GM19043 (cell line): ENCODE results near the gene MPRIP.
A peak's percentile ranks its signal among the peaks of the same experiment; 100 is the strongest.
"Not testable (repeated sequence)": the region's sequence is repeated elsewhere in the genome, so short reads cannot be mapped to it uniquely, and the experiment has no call there.

Experiments used
- ATAC-seq: cut with Tn5 transposase; IDR thresholded peaks from one replicate; pipeline ENCODE4 v1.9.1; 2021; ENCODE audit warnings: low read depth; ENCODE audit not compliant: unreplicated experiment

Gene MPRIP

GRCh38 chr17:17177176-17177575, 134.9 kb downstream of the MPRIP start:
- ATAC-seq, result no peak

DNA sequence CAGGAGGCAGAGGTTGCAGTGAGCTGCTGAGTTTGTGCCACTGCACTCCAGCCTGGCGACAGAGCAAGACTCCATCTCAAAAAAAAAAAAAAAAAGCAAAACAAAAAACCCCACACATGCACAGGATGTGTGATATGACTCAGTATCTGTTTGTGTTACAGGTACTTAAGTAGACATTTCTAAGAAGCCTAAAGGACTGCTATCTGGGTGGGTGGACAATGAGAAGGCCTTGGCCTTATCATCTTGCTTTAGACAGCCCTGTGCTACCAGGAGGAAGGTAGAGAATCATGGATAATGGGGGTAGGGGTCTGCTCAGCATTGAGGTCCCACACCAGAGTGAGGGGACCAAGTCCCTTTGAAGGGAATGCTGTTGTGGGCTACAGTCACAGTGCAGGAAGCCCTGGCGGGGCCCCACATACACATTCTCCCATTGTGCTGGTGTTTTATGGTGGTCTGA, 137.1 kb downstream of the MPRIP start:
- ATAC-seq, result peak; percentile 56

DNA sequence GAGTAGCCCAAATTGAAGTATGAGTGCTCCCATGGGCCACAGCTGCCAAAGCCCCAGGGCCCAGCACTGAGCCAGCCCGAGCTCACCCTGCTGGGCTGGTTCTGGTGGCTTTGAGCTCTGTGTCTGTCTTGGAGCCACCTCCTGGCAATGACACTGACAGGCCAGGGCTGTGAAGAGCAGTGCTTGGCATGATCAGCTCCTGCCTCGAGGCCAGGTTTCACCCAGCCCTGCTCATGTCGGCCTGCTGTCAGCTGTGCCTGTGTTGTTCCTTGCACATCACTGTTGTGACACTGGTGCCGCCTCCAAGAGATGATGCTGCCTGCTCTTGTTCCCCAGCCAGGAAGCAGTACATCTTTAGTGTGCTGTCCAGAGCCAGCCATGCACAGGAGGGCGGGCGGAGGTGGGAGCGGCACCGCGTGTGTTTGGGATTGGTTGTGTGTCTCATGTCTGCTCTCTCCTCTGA, 137.9 kb downstream of the MPRIP start:
- ATAC-seq, result no peak

- no peak for ATAC-seq
Measured at GRCh38 chr17:17180741-17181525, 138.7 kb downstream of the MPRIP start.

- ATAC-seq, result no peak
Measured at GRCh38 chr17:17181666-17182597, 139.7 kb downstream of the MPRIP start.

DNA sequence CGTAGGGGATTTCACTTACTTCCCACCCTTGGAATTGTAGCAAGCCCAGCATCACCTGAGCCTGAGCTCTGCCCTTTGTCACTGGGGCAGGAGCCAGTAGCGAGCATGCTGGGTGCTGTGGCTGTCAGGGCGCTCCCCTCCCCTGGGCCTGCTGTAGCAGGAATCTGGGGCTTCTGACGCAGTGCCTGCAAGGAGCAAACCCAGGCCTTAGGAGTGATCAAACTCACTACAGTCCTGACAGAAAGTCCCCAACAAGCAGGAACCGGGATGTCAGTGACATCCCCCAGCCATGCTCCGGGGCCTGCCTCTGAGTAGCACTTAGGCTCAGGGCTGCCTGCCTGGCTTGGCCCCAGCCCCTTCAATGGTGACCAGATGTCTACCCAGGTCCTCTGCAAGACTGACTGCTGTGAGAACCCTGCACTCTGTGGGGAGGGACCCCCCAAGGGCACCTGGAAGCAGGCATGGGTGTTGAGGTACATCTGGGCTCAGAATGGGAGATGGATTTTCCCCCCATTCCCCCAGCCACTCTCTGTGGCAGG, 140.4 kb downstream of the MPRIP start:
- ATAC-seq, result no peak

- ATAC-seq, result no peak
Measured at GRCh38 chr17:17183744-17184143, 141.5 kb downstream of the MPRIP start.

GRCh38 chr17:17184985-17185757, 142.9 kb downstream of the MPRIP start:
- not testable (repeated sequence) for ATAC-seq

- ATAC-seq, result no peak
Measured at GRCh38 chr17:17186051-17186450, 143.8 kb downstream of the MPRIP start.

GRCh38 chr17:17186551-17187505, 144.6 kb downstream of the MPRIP start:
- no peak for ATAC-seq

GRCh38 chr17:17188586-17188985, 146.3 kb downstream of the MPRIP start:
- ATAC-seq, result no peak

- ATAC-seq, result no peak
Measured at GRCh38 chr17:17189559-17189958, 147.3 kb downstream of the MPRIP start.

- ATAC-seq, result no peak
Measured at GRCh38 chr17:17190188-17190587, 147.9 kb downstream of the MPRIP start.

- ATAC-seq, result no peak
Measured at GRCh38 chr17:17191346-17191792, 149.1 kb downstream of the MPRIP start.

- no peak for ATAC-seq
Measured at GRCh38 chr17:17191961-17192381, 149.7 kb downstream of the MPRIP start.

- not testable (repeated sequence) for ATAC-seq
Measured at GRCh38 chr17:17195466-17195865, 153.2 kb downstream of the MPRIP start.

DNA sequence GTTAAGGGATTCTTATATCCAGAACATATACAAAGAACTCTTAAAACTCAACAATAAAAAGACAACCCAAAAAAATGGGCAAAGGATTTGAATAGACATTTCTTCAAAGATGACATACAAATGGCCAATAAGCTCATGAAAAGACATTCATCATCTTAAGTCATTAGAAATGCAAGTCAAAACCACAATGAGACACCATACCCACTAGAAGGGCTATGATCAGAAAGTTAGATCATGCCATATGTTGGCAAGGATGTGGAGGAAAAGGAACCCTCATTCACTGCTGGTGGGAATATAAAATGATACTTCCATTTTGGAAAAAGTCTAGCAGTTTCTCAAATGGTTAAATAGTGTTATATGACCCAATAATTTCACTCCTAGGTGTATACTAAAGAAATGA, 154.5 kb downstream of the MPRIP start:
- ATAC-seq, result no peak

DNA sequence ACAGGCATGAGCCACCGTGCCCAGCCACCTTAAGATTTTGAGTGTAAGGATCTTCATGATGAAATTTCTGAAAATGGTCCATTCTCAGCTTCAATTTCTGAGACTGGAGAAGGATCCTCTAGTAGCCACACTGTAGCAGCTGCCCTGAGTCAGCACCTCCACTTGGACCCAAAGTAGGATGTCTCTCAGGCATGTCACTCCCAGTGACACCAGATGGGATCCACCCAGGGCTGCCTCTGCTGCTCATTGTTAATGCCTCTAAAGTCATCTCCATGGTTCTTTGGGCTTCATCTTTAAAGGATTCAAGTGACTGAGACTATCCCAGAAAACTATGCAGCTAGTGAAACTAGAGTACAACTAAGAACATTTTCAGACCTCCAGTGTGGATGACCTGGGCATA, 156.0 kb downstream of the MPRIP start:
- no peak for ATAC-seq

DNA sequence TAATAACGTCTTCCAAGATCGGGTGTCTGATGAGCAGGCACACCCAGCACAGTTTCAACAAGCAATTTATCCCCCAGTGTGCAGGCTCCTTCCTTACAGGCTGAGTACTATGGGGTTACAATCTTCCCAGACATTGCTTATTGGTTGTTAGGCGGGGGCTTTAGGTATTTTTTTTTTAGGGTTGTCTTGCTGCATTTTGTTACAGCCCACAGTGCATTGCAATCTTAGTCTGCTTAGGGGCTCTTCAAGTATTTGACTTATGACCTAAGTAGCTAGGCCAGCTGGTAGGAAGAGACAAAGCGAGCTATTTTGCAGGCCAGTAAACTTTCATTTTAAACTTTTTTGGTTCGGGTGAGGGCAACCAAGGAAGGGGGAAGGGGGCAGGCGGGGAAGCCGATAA, 158.1 kb downstream of the MPRIP start:
- ATAC-seq, result no peak
